Measurements from ENCODE around the gene UGT1A6.
"Not testable (repeated sequence)": the region's sequence is repeated elsewhere in the genome, so short reads cannot be mapped to it uniquely, and the experiment has no call there.

The UGT1A6 gene

DNA sequence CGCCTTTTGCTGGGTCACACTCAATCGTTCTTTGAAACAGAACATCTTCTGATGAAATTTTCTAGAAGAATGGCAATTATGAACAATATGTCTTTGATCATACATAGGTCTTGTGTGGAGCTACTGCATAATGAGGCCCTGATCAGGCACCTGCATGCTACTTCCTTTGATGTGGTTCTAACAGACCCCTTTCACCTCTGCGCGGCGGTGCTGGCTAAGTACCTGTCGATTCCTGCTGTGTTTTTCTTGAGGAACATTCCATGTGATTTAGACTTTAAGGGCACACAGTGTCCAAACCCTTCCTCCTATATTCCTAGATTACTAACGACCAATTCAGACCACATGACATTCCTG, 20.5 kb downstream of the UGT1A6 start:
- Histone ChIP-seq H3K9me3 (ENCODE audit: control insufficient read depth in 1 of 2, low read length in 2 of 2) (no peaks in the 10 kb centered on the region), H3K4me1 (ENCODE audit: control insufficient read depth in 1 of 2, insufficient read depth in 2 of 2, low read length in 2 of 2) (peaks cover 23 to 25% of the 10 kb centered on the region in 2 donors)

DNA sequence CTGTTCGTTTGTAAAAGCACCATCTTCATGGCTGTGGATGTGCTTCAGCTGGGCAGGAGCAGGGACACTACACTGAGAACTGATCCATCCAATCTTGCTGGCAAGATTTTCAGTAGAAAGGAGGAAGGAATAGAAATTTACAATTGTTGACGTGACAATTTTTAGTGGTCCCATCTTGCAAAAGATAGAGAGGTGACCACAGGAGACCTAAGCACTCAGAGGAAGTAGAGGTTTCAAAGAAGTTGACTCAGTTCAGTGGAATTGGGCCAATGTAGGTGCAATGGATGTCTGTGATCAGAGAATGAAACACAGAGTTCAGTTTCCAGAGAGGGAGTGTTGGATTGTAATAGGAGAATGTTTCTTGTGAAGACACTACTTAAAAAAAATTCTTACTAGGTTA, 21.4 kb downstream of the UGT1A6 start:
- Histone ChIP-seq H3K9ac (ENCODE audit: low read depth in 1 of 2, low read length in 2 of 2) (no peak overlapping the region), H3K4me1 (ENCODE audit: control insufficient read depth in 1 of 2, insufficient read depth in 2 of 2, low read length in 2 of 2) (peaks cover 23 to 31% of the 10 kb centered on the region in 2 donors), H3K4me3 (ENCODE audit: low read depth in 1 of 2, low read length in 2 of 2) (no peak overlapping the region), H3K36me3 (ENCODE audit: control insufficient read depth in 1 of 2, insufficient read depth in 2 of 2, low read length in 2 of 2) (no peaks in the 10 kb centered on the region), H3K27me3 (ENCODE audit: control insufficient read depth in 1 of 2, insufficient read depth in 2 of 2, low read length in 2 of 2) (no peaks in the 10 kb centered on the region), H3K27ac (ENCODE audit: low read depth, low read length) (no peak overlapping the region), H3K9me3 (ENCODE audit: control insufficient read depth in 1 of 2, low read length in 2 of 2) (no peaks in the 10 kb centered on the region)

More for the DNA sequence above, 20.5 kb downstream of the UGT1A6 start:
- H3K27ac ChIP-seq (ENCODE audit: low read depth, low read length), result no peak overlapping the region
- H3K9ac ChIP-seq (ENCODE audit: low read depth in 1 of 2, low read length in 2 of 2), result no peak overlapping the region
- H3K36me3 ChIP-seq (ENCODE audit: control insufficient read depth in 1 of 2, insufficient read depth in 2 of 2, low read length in 2 of 2), result no peaks in the 10 kb centered on the region
- no peaks in the 10 kb centered on the region for H3K27me3 ChIP-seq (ENCODE audit: control insufficient read depth in 1 of 2, insufficient read depth in 2 of 2, low read length in 2 of 2)
- H3K4me3 ChIP-seq (ENCODE audit: low read depth in 1 of 2, low read length in 2 of 2), result no peak overlapping the region

GRCh38 chr2:233718552-233718951, 25.9 kb downstream of the UGT1A6 start, which contains the start of gene UGT1A4:
TSS of gene UGT1A4 (plus strand) at chr2:233718736. CDS start at chr2:233718821, 85 bp downstream.
- H3K27me3 ChIP-seq (ENCODE audit: control insufficient read depth in 1 of 2, insufficient read depth in 2 of 2, low read length in 2 of 2), result no peaks in the 10 kb centered on the region
- no peak within 1 kb of the TSS for H3K4me3 ChIP-seq (ENCODE audit: low read depth in 1 of 2, low read length in 2 of 2)
- H3K9me3 ChIP-seq (ENCODE audit: control insufficient read depth in 1 of 2, low read length in 2 of 2), result no peaks in the 10 kb centered on the region
- H3K27ac ChIP-seq (ENCODE audit: low read depth, low read length), result no peak within 1 kb of the TSS
- no peak within 1 kb of the TSS for H3K9ac ChIP-seq (ENCODE audit: low read depth in 1 of 2, low read length in 2 of 2)
- H3K4me1 ChIP-seq (ENCODE audit: control insufficient read depth in 1 of 2, insufficient read depth in 2 of 2, low read length in 2 of 2), result peaks cover 0 to 6% of the 10 kb centered on the region in 2 donors
- no peaks in the 10 kb centered on the region for H3K36me3 ChIP-seq (ENCODE audit: control insufficient read depth in 1 of 2, insufficient read depth in 2 of 2, low read length in 2 of 2)

DNA sequence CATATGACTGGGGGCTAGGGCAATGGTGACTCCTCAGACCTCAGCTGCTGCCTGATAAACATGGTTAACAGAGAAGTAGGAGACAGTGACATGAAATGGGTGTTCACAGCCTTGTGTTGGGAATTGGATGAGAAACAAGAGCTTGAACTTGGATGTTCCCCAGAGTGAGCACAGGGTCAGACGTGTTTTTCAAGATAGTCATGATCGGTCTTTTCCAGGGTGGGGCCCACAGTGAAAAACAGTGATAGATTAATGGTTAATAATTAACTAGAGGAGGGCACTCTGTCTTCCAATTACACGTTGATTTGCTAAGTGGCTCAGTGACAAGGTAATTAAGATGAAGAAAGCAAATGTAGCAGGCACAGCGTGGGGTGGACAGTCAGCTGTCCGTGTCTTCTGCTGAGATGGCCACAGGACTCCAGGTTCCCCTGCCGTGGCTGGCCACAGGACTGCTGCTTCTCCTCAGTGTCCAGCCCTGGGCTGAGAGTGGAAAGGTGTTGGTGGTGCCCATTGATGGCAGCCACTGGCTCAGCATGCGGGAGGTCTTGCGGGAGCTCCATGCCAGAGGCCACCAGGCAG, 36.1 kb downstream of the UGT1A6 start, which contains the start of gene UGT1A3:
TSS of gene UGT1A3 (plus strand) at position 320 of the 579 bp plus-strand sequence. CDS start at position 405, 85 bp downstream.
- Histone ChIP-seq H3K9me3 (ENCODE audit: control insufficient read depth in 1 of 2, low read length in 2 of 2) (no peaks in the 10 kb centered on the region), H3K9ac (ENCODE audit: low read depth in 1 of 2, low read length in 2 of 2) (no peak within 1 kb of the TSS), H3K4me1 (ENCODE audit: control insufficient read depth in 1 of 2, insufficient read depth in 2 of 2, low read length in 2 of 2) (no peaks in the 10 kb centered on the region), H3K36me3 (ENCODE audit: control insufficient read depth in 1 of 2, insufficient read depth in 2 of 2, low read length in 2 of 2) (no peaks in the 10 kb centered on the region), H3K4me3 (ENCODE audit: low read depth in 1 of 2, low read length in 2 of 2) (no peak within 1 kb of the TSS), H3K27ac (ENCODE audit: low read depth, low read length) (no peak within 1 kb of the TSS), H3K27me3 (ENCODE audit: control insufficient read depth in 1 of 2, insufficient read depth in 2 of 2, low read length in 2 of 2) (no peaks in the 10 kb centered on the region)

DNA sequence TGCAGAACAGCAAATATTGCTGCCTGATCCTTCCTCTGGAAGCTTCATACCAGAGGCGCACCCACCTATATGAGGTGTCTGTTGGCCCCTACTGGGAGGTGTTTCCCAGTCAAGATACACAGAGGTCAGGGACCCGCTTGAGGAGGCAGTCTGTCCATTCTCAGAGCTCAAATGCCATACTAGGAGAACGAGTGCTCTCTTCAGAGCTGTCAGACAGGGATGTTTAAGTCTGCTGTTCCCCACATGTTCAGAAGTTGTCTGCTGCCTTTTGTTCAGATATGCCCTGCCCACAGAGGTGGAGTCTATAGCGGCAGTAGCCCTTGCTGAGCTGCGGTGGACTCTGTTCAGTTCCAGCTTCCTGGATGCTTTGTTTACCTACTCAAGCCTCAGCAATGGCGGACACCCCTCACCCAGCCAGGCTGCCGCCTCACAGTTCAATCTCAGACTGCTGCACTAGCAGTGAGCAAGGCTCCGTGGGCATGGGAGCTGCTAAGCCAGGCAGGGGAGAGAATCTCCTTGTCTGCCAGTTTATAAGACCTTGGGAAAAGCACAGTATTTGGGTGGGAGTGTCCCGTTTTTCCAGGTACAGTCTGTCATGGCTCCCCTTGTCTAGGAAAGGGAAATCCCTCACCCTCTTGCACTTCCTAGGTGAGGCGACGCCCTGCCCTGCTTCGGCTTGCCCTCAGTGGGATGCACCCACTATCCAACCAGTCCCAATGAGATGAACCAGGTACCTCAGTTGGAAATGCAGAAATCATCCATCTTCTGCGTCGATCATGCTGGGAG, 44.4 kb downstream of the UGT1A6 start:
- not testable (repeated sequence) for H3K9ac ChIP-seq (ENCODE audit: low read depth in 1 of 2, low read length in 2 of 2); H3K9me3 ChIP-seq (ENCODE audit: control insufficient read depth in 1 of 2, low read length in 2 of 2); H3K4me3 ChIP-seq (ENCODE audit: low read depth in 1 of 2, low read length in 2 of 2); H3K27ac ChIP-seq (ENCODE audit: low read depth, low read length); H3K36me3 ChIP-seq (ENCODE audit: control insufficient read depth in 1 of 2, insufficient read depth in 2 of 2, low read length in 2 of 2); H3K4me1 ChIP-seq (ENCODE audit: control insufficient read depth in 1 of 2, insufficient read depth in 2 of 2, low read length in 2 of 2); H3K27me3 ChIP-seq (ENCODE audit: control insufficient read depth in 1 of 2, insufficient read depth in 2 of 2, low read length in 2 of 2)

DNA sequence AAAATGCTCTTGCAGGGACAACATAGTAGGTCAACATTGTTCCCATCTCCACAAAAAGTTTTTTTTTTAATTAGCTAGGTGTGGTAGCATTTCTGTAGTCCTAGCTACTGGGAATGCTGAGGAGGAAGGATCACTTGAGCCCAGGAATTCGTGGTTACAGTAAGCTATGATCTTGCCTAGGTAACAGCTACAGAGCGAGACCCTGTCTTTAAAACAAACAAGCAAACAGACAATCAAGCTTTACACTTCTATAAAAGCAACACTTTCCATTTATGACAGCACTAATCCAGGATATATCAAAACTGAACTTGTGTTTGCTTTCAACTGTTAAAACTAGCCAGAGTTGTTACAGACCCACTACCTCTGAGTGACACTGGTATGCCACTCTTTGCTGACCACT, 48.2 kb downstream of the UGT1A6 start:
- H3K36me3 ChIP-seq (ENCODE audit: control insufficient read depth in 1 of 2, insufficient read depth in 2 of 2, low read length in 2 of 2), result no peaks in the 10 kb centered on the region
- H3K4me3 ChIP-seq (ENCODE audit: low read depth in 1 of 2, low read length in 2 of 2), result no peak overlapping the region
- no peaks in the 10 kb centered on the region for H3K27me3 ChIP-seq (ENCODE audit: control insufficient read depth in 1 of 2, insufficient read depth in 2 of 2, low read length in 2 of 2)
- H3K27ac ChIP-seq (ENCODE audit: low read depth, low read length), result no peak overlapping the region
- H3K9me3 ChIP-seq (ENCODE audit: control insufficient read depth in 1 of 2, low read length in 2 of 2), result no peaks in the 10 kb centered on the region
- no peak overlapping the region for H3K9ac ChIP-seq (ENCODE audit: low read depth in 1 of 2, low read length in 2 of 2)
- peaks cover 5 to 13% of the 10 kb centered on the region in 2 donors for H3K4me1 ChIP-seq (ENCODE audit: control insufficient read depth in 1 of 2, insufficient read depth in 2 of 2, low read length in 2 of 2)

DNA sequence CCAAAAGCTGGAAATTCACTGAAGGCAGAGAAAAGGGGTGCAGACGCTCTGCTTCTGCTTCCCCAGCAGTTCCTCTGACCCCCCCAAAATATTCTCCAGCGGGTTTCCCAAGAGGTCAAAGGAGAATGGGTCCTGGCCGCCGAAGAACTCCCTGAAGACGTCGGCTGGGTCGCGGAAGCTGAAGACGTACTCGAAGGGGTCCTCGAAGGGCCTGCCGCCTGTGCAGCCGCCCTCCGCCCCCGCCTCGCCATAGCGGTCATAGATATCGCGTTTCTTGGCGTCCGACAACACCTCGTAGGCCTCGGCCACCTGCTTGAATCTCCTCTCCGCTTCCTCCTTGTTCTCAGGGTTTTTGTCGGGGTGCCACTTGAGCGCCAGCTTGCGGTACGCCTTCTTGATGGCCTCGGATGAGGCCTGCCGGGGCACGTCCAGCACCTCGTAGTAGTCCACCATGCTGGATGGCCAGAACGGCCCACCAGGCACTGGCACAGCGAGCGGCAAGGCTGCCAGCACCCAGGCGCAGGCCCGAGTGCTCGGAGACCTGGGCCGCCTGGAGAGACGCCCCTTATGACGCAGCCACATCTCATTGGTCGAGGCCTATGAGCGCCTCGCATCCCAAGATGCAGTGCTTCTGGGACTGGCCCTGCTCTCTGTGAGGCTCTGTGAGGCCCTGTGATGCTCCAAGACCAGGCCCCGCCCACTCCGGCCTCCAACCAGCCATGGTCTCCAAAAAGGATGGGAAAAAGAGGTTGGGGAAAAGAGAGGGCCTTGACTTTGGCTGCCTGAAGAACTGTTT, 51.0 kb downstream of the UGT1A6 start:
- Histone ChIP-seq H3K36me3 (ENCODE audit: control insufficient read depth in 1 of 2, insufficient read depth in 2 of 2, low read length in 2 of 2) (no peaks in the 10 kb centered on the region), H3K4me1 (ENCODE audit: control insufficient read depth in 1 of 2, insufficient read depth in 2 of 2, low read length in 2 of 2) (peaks cover 9 to 11% of the 10 kb centered on the region in 2 donors), H3K9me3 (ENCODE audit: control insufficient read depth in 1 of 2, low read length in 2 of 2) (no peaks in the 10 kb centered on the region), H3K9ac (ENCODE audit: low read depth in 1 of 2, low read length in 2 of 2) (no peak overlapping the region), H3K27ac (ENCODE audit: low read depth, low read length) (no peak overlapping the region), H3K4me3 (ENCODE audit: low read depth in 1 of 2, low read length in 2 of 2) (no peak overlapping the region), H3K27me3 (ENCODE audit: control insufficient read depth in 1 of 2, insufficient read depth in 2 of 2, low read length in 2 of 2) (no peaks in the 10 kb centered on the region)

GRCh38 chr2:233745073-233745755, 52.5 kb downstream of the UGT1A6 start:
- peaks cover 5 to 11% of the 10 kb centered on the region in 2 donors for H3K4me1 ChIP-seq (ENCODE audit: control insufficient read depth in 1 of 2, insufficient read depth in 2 of 2, low read length in 2 of 2)
- H3K27me3 ChIP-seq (ENCODE audit: control insufficient read depth in 1 of 2, insufficient read depth in 2 of 2, low read length in 2 of 2), result no peaks in the 10 kb centered on the region
- H3K27ac ChIP-seq (ENCODE audit: low read depth, low read length), result no peak overlapping the region
- no peak overlapping the region for H3K4me3 ChIP-seq (ENCODE audit: low read depth in 1 of 2, low read length in 2 of 2)
- H3K9me3 ChIP-seq (ENCODE audit: control insufficient read depth in 1 of 2, low read length in 2 of 2), result no peaks in the 10 kb centered on the region
- no peaks in the 10 kb centered on the region for H3K36me3 ChIP-seq (ENCODE audit: control insufficient read depth in 1 of 2, insufficient read depth in 2 of 2, low read length in 2 of 2)
- no peak overlapping the region for H3K9ac ChIP-seq (ENCODE audit: low read depth in 1 of 2, low read length in 2 of 2)

DNA sequence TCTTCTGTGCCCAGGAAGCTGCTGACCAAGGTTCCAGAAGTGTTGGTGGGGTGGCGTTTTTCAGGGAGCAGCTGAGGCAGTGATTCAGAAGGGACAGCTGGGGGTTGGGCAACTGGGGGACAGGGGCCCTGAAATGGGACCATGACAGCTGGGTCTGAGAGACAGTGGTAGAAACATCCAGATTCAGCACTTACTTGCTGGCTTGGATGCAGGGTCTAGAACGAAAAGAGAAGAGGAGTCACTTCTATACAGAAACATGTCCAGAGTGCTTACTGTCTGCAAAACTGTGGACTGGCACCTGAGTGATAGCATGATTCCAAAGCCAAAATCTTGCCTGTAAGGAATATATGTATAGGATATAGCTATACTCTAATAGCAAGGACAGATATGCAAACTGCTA, 53.1 kb downstream of the UGT1A6 start:
- not testable (repeated sequence) for H3K36me3 ChIP-seq (ENCODE audit: control insufficient read depth in 1 of 2, insufficient read depth in 2 of 2, low read length in 2 of 2); H3K9ac ChIP-seq (ENCODE audit: low read depth in 1 of 2, low read length in 2 of 2); H3K27me3 ChIP-seq (ENCODE audit: control insufficient read depth in 1 of 2, insufficient read depth in 2 of 2, low read length in 2 of 2); H3K9me3 ChIP-seq (ENCODE audit: control insufficient read depth in 1 of 2, low read length in 2 of 2); H3K4me3 ChIP-seq (ENCODE audit: low read depth in 1 of 2, low read length in 2 of 2); H3K27ac ChIP-seq (ENCODE audit: low read depth, low read length)
- peaks cover 5 to 11% of the 10 kb centered on the region in 2 donors for H3K4me1 ChIP-seq (ENCODE audit: control insufficient read depth in 1 of 2, insufficient read depth in 2 of 2, low read length in 2 of 2)
